ENCODE measurements around the gene PAX5.

The PAX5 gene

GRCh38 chr9:36903541-36904435, 130.3 kb downstream of the PAX5 start:
- DNase-seq (ENCODE audit: extremely low read depth in 1 of 2, low read depth in 1 of 2) = no peak

- DNase-seq (ENCODE audit: extremely low read depth in 1 of 2, low read depth in 1 of 2) = no peak
These were observed 131.1 kb downstream of the PAX5 start for GRCh38 chr9:36902861-36903524.

- DNase-seq (ENCODE audit: extremely low read depth in 1 of 2, low read depth in 1 of 2) = no peak
These were observed 131.9 kb downstream of the PAX5 start for GRCh38 chr9:36902080-36902716.

GRCh38 chr9:36901528-36901927, 132.5 kb downstream of the PAX5 start:
- DNase-seq (ENCODE audit: extremely low read depth in 1 of 2, low read depth in 1 of 2) = no peak

- no peak for DNase-seq (ENCODE audit: extremely low read depth in 1 of 2, low read depth in 1 of 2)
These were observed 133.2 kb downstream of the PAX5 start for GRCh38 chr9:36900856-36901220.

- no peak for DNase-seq (ENCODE audit: extremely low read depth in 1 of 2, low read depth in 1 of 2)
These were observed 133.8 kb downstream of the PAX5 start for GRCh38 chr9:36900136-36900855.

GRCh38 chr9:36899406-36899805, 134.7 kb downstream of the PAX5 start:
- no peak for DNase-seq (ENCODE audit: extremely low read depth in 1 of 2, low read depth in 1 of 2)

GRCh38 chr9:36898431-36899020, 135.5 kb downstream of the PAX5 start:
- no peak for DNase-seq (ENCODE audit: extremely low read depth in 1 of 2, low read depth in 1 of 2)

GRCh38 chr9:36897478-36897877, 136.6 kb downstream of the PAX5 start:
- DNase-seq (ENCODE audit: extremely low read depth in 1 of 2, low read depth in 1 of 2) = no peak

GRCh38 chr9:36897019-36897418, 137.0 kb downstream of the PAX5 start:
- DNase-seq (ENCODE audit: extremely low read depth in 1 of 2, low read depth in 1 of 2) = no peak

GRCh38 chr9:36896296-36896695, 137.8 kb downstream of the PAX5 start:
- DNase-seq (ENCODE audit: extremely low read depth in 1 of 2, low read depth in 1 of 2) = no peak

- DNase-seq (ENCODE audit: extremely low read depth in 1 of 2, low read depth in 1 of 2) = no peak
These were observed 138.3 kb downstream of the PAX5 start for GRCh38 chr9:36895744-36896260.

GRCh38 chr9:36894695-36895310, 139.3 kb downstream of the PAX5 start:
- no peak for DNase-seq (ENCODE audit: extremely low read depth in 1 of 2, low read depth in 1 of 2)

- no peak for DNase-seq (ENCODE audit: extremely low read depth in 1 of 2, low read depth in 1 of 2)
These were observed 140.2 kb downstream of the PAX5 start for GRCh38 chr9:36893911-36894310.

GRCh38 chr9:36893184-36893583, 140.9 kb downstream of the PAX5 start:
- no peak for DNase-seq (ENCODE audit: extremely low read depth in 1 of 2, low read depth in 1 of 2)

GRCh38 chr9:36892279-36892678, 141.8 kb downstream of the PAX5 start:
- no peak for DNase-seq (ENCODE audit: extremely low read depth in 1 of 2, low read depth in 1 of 2)

- no peak for DNase-seq (ENCODE audit: extremely low read depth in 1 of 2, low read depth in 1 of 2)
These were observed 142.7 kb downstream of the PAX5 start for GRCh38 chr9:36891341-36891811.

- DNase-seq (ENCODE audit: extremely low read depth in 1 of 2, low read depth in 1 of 2) = no peak
These were observed 144.2 kb downstream of the PAX5 start for GRCh38 chr9:36889844-36890243.

GRCh38 chr9:36888551-36888950, 145.5 kb downstream of the PAX5 start:
- DNase-seq (ENCODE audit: extremely low read depth in 1 of 2, low read depth in 1 of 2) = no peak

GRCh38 chr9:36884721-36885120, 149.3 kb downstream of the PAX5 start:
- no peak for DNase-seq (ENCODE audit: extremely low read depth in 1 of 2, low read depth in 1 of 2)

All from activated CD8-positive, alpha-beta memory T cell treated with anti-CD3 and anti-CD28 coated beads for 1 hour (primary cell).